ENCODE measurements around the gene NUDT3. TPM values are rescaled to one million over a fixed set of nuclear protein-coding genes. Genes with fewer than 3 reads are reported as not detected.
"Not testable (repeated sequence)": the region's sequence is repeated elsewhere in the genome, so short reads cannot be mapped to it uniquely, and the experiment has no call there.

The NUDT3 gene
- total RNA-seq, 1 donor from 2014 or later: 16.7 TPM

GRCh38 chr6:34246249-34246562 is 146.3 kb downstream of the NUDT3 start:
- no peak overlapping the region for H3K4me3 Mint-ChIP-seq (ENCODE audit: unreplicated experiment)
- H3K27me3 Mint-ChIP-seq (ENCODE audit: low read depth, unreplicated experiment): no peaks in the 10 kb centered on the region
- H3K4me1 Mint-ChIP-seq (ENCODE audit: low read depth, unreplicated experiment): peaks cover 30% of the 10 kb centered on the region
- no peak overlapping the region for H3K27ac Mint-ChIP-seq (ENCODE audit: unreplicated experiment)
- H3K27me3 ChIP-seq (ENCODE audit: insufficient read depth, low read length): no peaks in the 10 kb centered on the region
- H3K36me3 ChIP-seq (ENCODE audit: insufficient read depth, low read length): peaks cover 17% of the 10 kb centered on the region
- peaks cover 47% of the 10 kb centered on the region for H3K4me1 ChIP-seq (ENCODE audit: insufficient read depth, low read length)
- no peak overlapping the region for H2AFZ ChIP-seq (ENCODE audit: low read depth, low read length)
- no peaks in the 10 kb centered on the region for H3K9me3 ChIP-seq (ENCODE audit: insufficient read depth, low read depth, low read length)
- H3K9me3 Mint-ChIP-seq (ENCODE audit: unreplicated experiment): no peaks in the 10 kb centered on the region
- DNase-seq (ENCODE audit: low read depth) (no peak), FAIRE-seq (no peak)
- no peak overlapping the region for H3K9ac ChIP-seq (ENCODE audit: low read length)
- peak overlapping the region; percentile 48 for H3K27ac ChIP-seq (ENCODE audit: low read depth, low read length)
- H3K4me2 ChIP-seq (ENCODE audit: low read length): peak overlapping the region; percentile 36
- peaks cover 10% of the 10 kb centered on the region for H4K20me1 ChIP-seq (ENCODE audit: insufficient read depth, low read length)
- peaks cover 6% of the 10 kb centered on the region for H3K36me3 Mint-ChIP-seq (ENCODE audit: low read depth, unreplicated experiment)
- H3K4me3 ChIP-seq (ENCODE audit: insufficient read depth, low read depth, low read length): no peak overlapping the region
- H3K79me2 ChIP-seq (ENCODE audit: insufficient read depth, low read length): peaks cover 30% of the 10 kb centered on the region
- no peak for TF ChIP-seq CTCF (IDR thresholded peaks at IDR 0.05; ENCODE audit: insufficient read depth, low read depth, low read length)
- no peak for TF ChIP-seq EZH2 (IDR thresholded peaks at IDR 0.05; ENCODE audit: insufficient read depth, low read length)

GRCh38 chr6:34245761-34246140 is 146.7 kb downstream of the NUDT3 start:
- H3K4me3 Mint-ChIP-seq (ENCODE audit: unreplicated experiment); H3K4me2 ChIP-seq (ENCODE audit: low read length); H3K9me3 ChIP-seq (ENCODE audit: insufficient read depth, low read depth, low read length); FAIRE-seq; H3K9ac ChIP-seq (ENCODE audit: low read length); H2AFZ ChIP-seq (ENCODE audit: low read depth, low read length); H3K36me3 Mint-ChIP-seq (ENCODE audit: low read depth, unreplicated experiment); H3K27me3 ChIP-seq (ENCODE audit: insufficient read depth, low read length); H3K27me3 Mint-ChIP-seq (ENCODE audit: low read depth, unreplicated experiment); DNase-seq (ENCODE audit: low read depth); H3K27ac Mint-ChIP-seq (ENCODE audit: unreplicated experiment); H3K9me3 Mint-ChIP-seq (ENCODE audit: unreplicated experiment); H3K4me3 ChIP-seq (ENCODE audit: insufficient read depth, low read depth, low read length): not testable (repeated sequence)
- peaks cover 15% of the 10 kb centered on the region for H4K20me1 ChIP-seq (ENCODE audit: insufficient read depth, low read length)
- peak overlapping the region; percentile 48 for H3K27ac ChIP-seq (ENCODE audit: low read depth, low read length)
- H3K79me2 ChIP-seq (ENCODE audit: insufficient read depth, low read length): peaks cover 34% of the 10 kb centered on the region
- peaks cover 48% of the 10 kb centered on the region for H3K4me1 ChIP-seq (ENCODE audit: insufficient read depth, low read length)
- H3K36me3 ChIP-seq (ENCODE audit: insufficient read depth, low read length): peaks cover 19% of the 10 kb centered on the region
- H3K4me1 Mint-ChIP-seq (ENCODE audit: low read depth, unreplicated experiment): peaks cover 31% of the 10 kb centered on the region

- not testable (repeated sequence) for H2AFZ ChIP-seq (ENCODE audit: low read depth, low read length); H3K27me3 Mint-ChIP-seq (ENCODE audit: low read depth, unreplicated experiment); H3K4me3 ChIP-seq (ENCODE audit: insufficient read depth, low read depth, low read length); H3K27me3 ChIP-seq (ENCODE audit: insufficient read depth, low read length); H3K9me3 ChIP-seq (ENCODE audit: insufficient read depth, low read depth, low read length); FAIRE-seq; DNase-seq (ENCODE audit: low read depth); H3K9ac ChIP-seq (ENCODE audit: low read length); H3K9me3 Mint-ChIP-seq (ENCODE audit: unreplicated experiment); H3K36me3 Mint-ChIP-seq (ENCODE audit: low read depth, unreplicated experiment); H3K4me3 Mint-ChIP-seq (ENCODE audit: unreplicated experiment)
- H4K20me1 ChIP-seq (ENCODE audit: insufficient read depth, low read length): peaks cover 20% of the 10 kb centered on the region
- H3K4me1 Mint-ChIP-seq (ENCODE audit: low read depth, unreplicated experiment): peaks cover 31% of the 10 kb centered on the region
- peak overlapping the region; percentile 86 for H3K4me2 ChIP-seq (ENCODE audit: low read length)
- H3K36me3 ChIP-seq (ENCODE audit: insufficient read depth, low read length): peaks cover 19% of the 10 kb centered on the region
- H3K27ac ChIP-seq (ENCODE audit: low read depth, low read length): peak overlapping the region; percentile 53
- H3K4me1 ChIP-seq (ENCODE audit: insufficient read depth, low read length): peaks cover 54% of the 10 kb centered on the region
- H3K27ac Mint-ChIP-seq (ENCODE audit: unreplicated experiment): peak overlapping the region; percentile 85
- peaks cover 40% of the 10 kb centered on the region for H3K79me2 ChIP-seq (ENCODE audit: insufficient read depth, low read length)
Measured at GRCh38 chr6:34245032-34245760, 147.3 kb downstream of the NUDT3 start.

Data from astrocyte (in vitro differentiated cells and primary cell).